ENCODE results near the gene PCDHA1.

- TF ChIP-seq TAF1 (IDR thresholded peaks at IDR 0.05; ENCODE audit: borderline replicate concordance, insufficient read depth, low read length): no peak
- TF ChIP-seq POLR2AphosphoS5 (IDR thresholded peaks at IDR 0.05; ENCODE audit: low read depth, low read length): no peak
Observed at GRCh38 chr5:140992828-140993227, 206.9 kb downstream of the PCDHA1 start.
